ENCODE results near the gene CNTD1. TPM values are rescaled to one million over a fixed set of nuclear protein-coding genes. Genes with fewer than 3 reads are reported as not detected.
A peak's percentile ranks its signal among the peaks of the same experiment; 100 is the strongest.

Gene CNTD1
- total and polyA plus RNA-seq, 7 experiments from 2014 or later: 0.24 to 0.32 TPM; not detected in 5

DNA sequence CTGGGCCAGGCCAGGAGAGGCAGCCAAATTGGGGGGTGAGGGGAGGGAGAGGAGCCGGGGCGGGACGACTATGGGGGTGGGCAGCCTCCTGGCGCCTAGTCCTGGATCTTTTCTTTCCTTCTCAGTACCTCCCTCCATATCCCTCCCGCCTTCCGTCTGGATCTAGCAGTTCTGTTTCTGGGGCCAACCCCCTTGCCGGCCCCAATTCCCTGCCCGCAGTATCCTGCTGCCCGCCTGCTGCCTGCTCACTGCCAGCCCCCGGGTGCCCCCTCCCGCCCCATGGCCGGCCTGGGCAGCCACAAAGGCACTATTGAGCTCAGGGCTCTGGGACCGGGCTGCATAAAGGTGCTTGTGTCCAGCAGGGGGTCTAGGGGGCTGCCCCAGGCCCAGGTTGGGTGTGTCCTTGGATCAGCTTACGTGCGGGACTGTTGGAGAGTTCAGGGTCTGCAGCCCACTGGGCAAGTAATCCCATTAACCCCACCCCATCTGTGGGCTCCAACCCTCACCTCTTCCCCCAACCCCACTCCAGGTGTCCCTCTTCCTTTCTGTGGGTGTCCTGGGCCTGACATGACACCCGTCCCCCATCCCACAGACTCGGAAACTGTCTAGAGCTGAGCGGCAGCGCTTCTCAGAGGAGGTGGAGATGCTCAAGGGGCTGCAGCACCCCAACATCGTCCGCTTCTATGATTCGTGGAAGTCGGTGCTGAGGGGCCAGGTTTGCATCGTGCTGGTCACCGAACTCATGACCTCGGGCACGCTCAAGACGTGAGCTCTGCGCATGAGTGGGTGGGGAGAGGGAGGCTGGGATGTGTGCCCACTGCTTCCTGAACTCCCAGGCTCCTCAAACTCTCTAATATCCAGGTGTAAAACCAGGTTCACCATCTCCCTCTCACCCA is 16.2 kb upstream of the CNTD1 start:
- no peak overlapping the region for H3K27ac Mint-ChIP-seq
- ChIA-PET CTCF (no interaction called here), POLR2A (no interaction called here)

DNA sequence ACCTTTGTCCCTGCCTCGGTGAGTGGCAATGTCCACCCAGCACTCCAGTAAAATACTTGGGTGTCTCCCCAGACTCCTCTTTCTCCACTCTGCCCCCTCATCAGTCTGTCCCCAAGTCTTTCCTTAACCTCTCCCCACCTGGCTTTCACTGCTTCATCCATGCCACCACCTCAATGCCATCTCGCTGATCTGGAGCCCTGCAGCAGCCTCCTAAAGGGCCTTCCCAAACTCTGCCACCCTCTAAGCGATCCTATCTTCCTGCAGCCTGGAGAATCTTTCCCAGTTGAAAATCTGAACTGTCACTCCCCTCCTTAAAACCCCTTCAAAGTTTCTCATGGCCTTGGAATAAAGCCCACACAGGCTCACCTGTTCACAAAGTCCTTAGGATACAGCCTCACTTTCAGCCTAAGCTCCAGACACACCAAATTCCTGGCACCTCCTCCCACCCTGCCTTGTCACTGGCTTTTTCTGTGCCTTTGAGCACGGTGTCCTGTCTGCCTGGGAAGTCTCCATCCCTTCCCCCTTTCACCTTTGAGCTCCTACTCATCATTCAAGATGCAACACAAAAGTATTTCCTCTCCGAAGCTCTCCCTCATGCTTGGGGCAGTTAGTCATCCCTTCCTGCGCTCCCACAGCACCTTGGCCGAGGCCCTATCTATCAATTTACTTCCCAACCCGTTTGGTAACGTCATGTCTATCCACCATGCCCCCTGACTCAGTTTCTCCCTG is 15.4 kb upstream of the CNTD1 start:
- Mint-ChIP-seq H3K4me1 (peaks cover 16 to 43% (median 31%) of the 10 kb centered on the region in 7 donors), H3K36me3 (peaks cover 5 to 20% (median 13%) of the 10 kb centered on the region in 5 donors), H3K27me3 (peaks cover 59 to 78% (median 67%) of the 10 kb centered on the region in 5 donors), H3K9me3 (peaks cover 0 to 5% (median 0%) of the 10 kb centered on the region in 11 donors), H3K27ac (no peak overlapping the region), H3K4me3 (peak overlapping the region in 1 of 10 donors; percentile 53)
- intact Hi-C loops (cut with micrococcal nuclease): no loop called here
- no peak overlapping the region for H3K27ac ChIP-seq (ENCODE audit: low read depth, low read length)
- no peak overlapping the region for H3K4me3 ChIP-seq (ENCODE audit: low read length)
- ChIA-PET CTCF (no interaction called here), POLR2A (no interaction called here)
- peaks cover 0 to 28% of the 10 kb centered on the region in 2 donors for H3K27me3 ChIP-seq (ENCODE audit: control insufficient read depth in 2 of 2, insufficient read depth in 2 of 2, low read length in 2 of 2)
- H3K4me1 ChIP-seq (ENCODE audit: control insufficient read depth in 2 of 2, insufficient read depth in 2 of 2, low read length in 2 of 2): peaks cover 6 to 16% of the 10 kb centered on the region in 2 donors
- DNase-seq (no peak), ATAC-seq (no peak)
- peaks cover 0 to 20% (median 3%) of the 10 kb centered on the region in 3 experiments for H3K36me3 ChIP-seq (ENCODE audit: control insufficient read depth in 2 of 3, insufficient read depth in 3 of 3, low read length in 3 of 3)
- no peaks in the 10 kb centered on the region for H3K9me3 ChIP-seq (ENCODE audit: control insufficient read depth in 2 of 3, low read length in 3 of 3)

More for the DNA sequence above, 16.2 kb upstream of the CNTD1 start:
- Mint-ChIP-seq H3K9me3 (peaks cover 0 to 5% (median 0%) of the 10 kb centered on the region in 11 donors), H3K27me3 (peaks cover 52 to 70% (median 59%) of the 10 kb centered on the region in 5 donors), H3K36me3 (peaks cover 10 to 25% (median 16%) of the 10 kb centered on the region in 5 donors), H3K4me1 (peaks cover 16 to 43% (median 31%) of the 10 kb centered on the region in 7 donors), H3K4me3 (peak overlapping the region in 1 of 10 donors; percentile 53)
- no peak for DNase-seq
- H3K9me3 ChIP-seq (ENCODE audit: control insufficient read depth in 2 of 3, low read length in 3 of 3): no peaks in the 10 kb centered on the region
- peaks cover 0 to 28% (median 3%) of the 10 kb centered on the region in 3 experiments for H3K36me3 ChIP-seq (ENCODE audit: control insufficient read depth in 2 of 3, insufficient read depth in 3 of 3, low read length in 3 of 3)
- H3K27me3 ChIP-seq (ENCODE audit: control insufficient read depth in 2 of 2, insufficient read depth in 2 of 2, low read length in 2 of 2): peaks cover 0 to 28% of the 10 kb centered on the region in 2 donors
- no peak overlapping the region for H3K4me3 ChIP-seq (ENCODE audit: low read length)
- intact Hi-C loops (cut with micrococcal nuclease): no loop called here
- no peak for ATAC-seq
- H3K4me1 ChIP-seq (ENCODE audit: control insufficient read depth in 2 of 2, insufficient read depth in 2 of 2, low read length in 2 of 2): peaks cover 6 to 16% of the 10 kb centered on the region in 2 donors
- H3K27ac ChIP-seq (ENCODE audit: low read depth, low read length): no peak overlapping the region

DNA sequence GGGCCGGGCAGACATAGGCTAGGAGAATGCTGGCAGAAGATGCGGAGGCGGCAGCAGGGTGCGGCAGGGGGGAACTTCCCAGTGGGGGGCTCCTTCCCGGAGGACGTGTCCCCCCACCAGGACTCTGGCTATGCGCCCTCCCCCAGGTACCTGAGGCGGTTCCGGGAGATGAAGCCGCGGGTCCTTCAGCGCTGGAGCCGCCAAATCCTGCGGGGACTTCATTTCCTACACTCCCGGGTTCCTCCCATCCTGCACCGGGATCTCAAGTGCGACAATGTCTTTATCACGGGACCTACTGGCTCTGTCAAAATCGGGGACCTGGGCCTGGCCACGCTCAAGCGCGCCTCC is 14.9 kb upstream of the CNTD1 start:
- Histone ChIP-seq H3K9me3 (ENCODE audit: control insufficient read depth in 2 of 3, low read length in 3 of 3) (no peaks in the 10 kb centered on the region), H3K4me3 (ENCODE audit: low read length) (no peak overlapping the region), H3K27ac (ENCODE audit: low read depth, low read length) (no peak overlapping the region), H3K4me1 (ENCODE audit: control insufficient read depth in 2 of 2, insufficient read depth in 2 of 2, low read length in 2 of 2) (peaks cover 6 to 16% of the 10 kb centered on the region in 2 donors), H3K27me3 (ENCODE audit: control insufficient read depth in 2 of 2, insufficient read depth in 2 of 2, low read length in 2 of 2) (peaks cover 0 to 28% of the 10 kb centered on the region in 2 donors), H3K36me3 (ENCODE audit: control insufficient read depth in 2 of 3, insufficient read depth in 3 of 3, low read length in 3 of 3) (peaks cover 0 to 15% (median 3%) of the 10 kb centered on the region in 3 experiments)
- intact Hi-C loops (cut with micrococcal nuclease): no loop called here
- ChIA-PET CTCF (no interaction called here), POLR2A (no interaction called here)
- H3K4me1 Mint-ChIP-seq: peaks cover 16 to 43% (median 31%) of the 10 kb centered on the region in 7 donors
- no peak for DNase-seq
- peaks cover 0 to 5% (median 0%) of the 10 kb centered on the region in 11 donors for H3K9me3 Mint-ChIP-seq
- H3K4me3 Mint-ChIP-seq: peak overlapping the region in 2 of 10 donors; percentile 29 to 53
- no peak overlapping the region for H3K27ac Mint-ChIP-seq
- peaks cover 5 to 20% (median 11%) of the 10 kb centered on the region in 5 donors for H3K36me3 Mint-ChIP-seq
- ATAC-seq: no peak
- peaks cover 60 to 83% (median 69%) of the 10 kb centered on the region in 5 donors for H3K27me3 Mint-ChIP-seq

DNA sequence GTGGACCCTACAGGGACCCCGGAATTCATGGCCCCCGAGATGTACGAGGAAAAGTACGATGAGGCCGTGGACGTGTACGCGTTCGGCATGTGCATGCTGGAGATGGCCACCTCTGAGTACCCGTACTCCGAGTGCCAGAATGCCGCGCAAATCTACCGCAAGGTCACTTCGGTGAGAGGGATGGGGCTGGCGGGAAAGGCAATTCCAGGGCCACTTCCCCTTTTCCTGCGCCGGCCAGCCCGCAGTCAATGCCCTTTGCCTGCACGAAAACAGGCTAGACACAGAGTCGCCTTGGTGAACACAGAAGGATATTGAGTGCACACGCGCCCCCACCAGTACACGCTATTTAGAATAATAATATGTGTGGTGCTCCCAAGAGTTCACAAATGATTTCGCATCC is 14.3 kb upstream of the CNTD1 start:
- ChIA-PET POLR2A (no interaction called here), CTCF (interaction anchor here (0.5 kb wide), 1 partner anchor 543 kb away, joined by 3 read pairs; no protein-coding TSS in a partner anchor)
- peaks cover under 1 to 15% (median 5%) of the 10 kb centered on the region in 5 donors for H3K36me3 Mint-ChIP-seq
- peaks cover 0 to 28% of the 10 kb centered on the region in 2 donors for H3K27me3 ChIP-seq (ENCODE audit: control insufficient read depth in 2 of 2, insufficient read depth in 2 of 2, low read length in 2 of 2)
- peaks cover 6 to 16% of the 10 kb centered on the region in 2 donors for H3K4me1 ChIP-seq (ENCODE audit: control insufficient read depth in 2 of 2, insufficient read depth in 2 of 2, low read length in 2 of 2)
- H3K27me3 Mint-ChIP-seq: peaks cover 60 to 84% (median 75%) of the 10 kb centered on the region in 5 donors
- H3K4me1 Mint-ChIP-seq: peaks cover 15 to 39% (median 30%) of the 10 kb centered on the region in 7 donors
- no peaks in the 10 kb centered on the region for H3K9me3 ChIP-seq (ENCODE audit: control insufficient read depth in 2 of 3, low read length in 3 of 3)
- H3K9me3 Mint-ChIP-seq: peaks cover 0 to 5% (median 0%) of the 10 kb centered on the region in 11 donors
- peaks cover 0 to 8% (median 0%) of the 10 kb centered on the region in 3 experiments for H3K36me3 ChIP-seq (ENCODE audit: control insufficient read depth in 2 of 3, insufficient read depth in 3 of 3, low read length in 3 of 3)
- no peak for ATAC-seq
- H3K4me3 Mint-ChIP-seq: peak overlapping the region in 9 of 10 donors; percentile 17 to 78 (median 53)
- H3K27ac Mint-ChIP-seq: no peak overlapping the region
- intact Hi-C loops (cut with micrococcal nuclease): no loop called here
- no peak overlapping the region for H3K4me3 ChIP-seq (ENCODE audit: low read length)
- no peak overlapping the region for H3K27ac ChIP-seq (ENCODE audit: low read depth, low read length)
- no peak for DNase-seq

DNA sequence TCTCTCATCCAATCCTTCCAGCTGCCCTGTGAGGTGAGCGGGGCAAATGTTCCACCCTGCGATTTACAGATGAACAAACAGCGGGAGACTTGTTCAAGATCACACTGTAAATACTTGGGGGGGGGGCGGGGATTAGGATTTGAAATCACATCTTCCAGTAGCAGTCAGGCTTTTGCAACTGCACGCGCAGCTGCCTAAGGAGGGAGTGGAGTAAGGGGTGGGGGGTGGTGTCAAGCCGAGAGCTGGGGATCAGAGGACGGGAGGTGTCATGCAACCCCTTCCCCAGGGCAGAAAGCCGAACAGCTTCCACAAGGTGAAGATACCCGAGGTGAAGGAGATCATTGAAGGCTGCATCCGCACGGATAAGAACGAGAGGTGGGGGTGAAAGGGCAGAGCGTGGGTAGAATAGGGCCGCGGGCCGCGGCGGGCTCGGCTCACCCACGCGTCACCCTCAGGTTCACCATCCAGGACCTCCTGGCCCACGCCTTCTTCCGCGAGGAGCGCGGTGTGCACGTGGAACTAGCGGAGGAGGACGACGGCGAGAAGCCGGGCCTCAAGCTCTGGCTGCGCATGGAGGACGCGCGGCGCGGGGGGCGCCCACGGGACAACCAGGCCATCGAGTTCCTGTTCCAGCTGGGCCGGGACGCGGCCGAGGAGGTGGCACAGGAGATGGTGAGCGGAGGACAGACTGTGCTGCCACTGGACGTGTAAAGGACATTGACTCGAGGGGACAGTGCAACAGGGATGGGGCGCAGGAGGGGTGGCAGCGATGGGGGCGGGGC is 13.7 kb upstream of the CNTD1 start:
- Histone ChIP-seq H3K27me3 (ENCODE audit: control insufficient read depth in 2 of 2, insufficient read depth in 2 of 2, low read length in 2 of 2) (peaks cover 0 to 28% of the 10 kb centered on the region in 2 donors), H3K27ac (ENCODE audit: low read depth, low read length) (no peak overlapping the region), H3K4me1 (ENCODE audit: control insufficient read depth in 2 of 2, insufficient read depth in 2 of 2, low read length in 2 of 2) (peaks cover 6 to 16% of the 10 kb centered on the region in 2 donors), H3K9me3 (ENCODE audit: control insufficient read depth in 2 of 3, low read length in 3 of 3) (no peaks in the 10 kb centered on the region), H3K4me3 (ENCODE audit: low read length) (no peak overlapping the region), H3K36me3 (ENCODE audit: control insufficient read depth in 2 of 3, insufficient read depth in 3 of 3, low read length in 3 of 3) (peaks cover 0 to 2% (median 0%) of the 10 kb centered on the region in 3 experiments)
- Mint-ChIP-seq H3K36me3 (peaks cover 0 to 11% (median 0%) of the 10 kb centered on the region in 5 donors), H3K9me3 (peaks cover 0 to 5% (median 0%) of the 10 kb centered on the region in 11 donors), H3K4me1 (peaks cover 11 to 35% (median 26%) of the 10 kb centered on the region in 7 donors), H3K4me3 (peak overlapping the region; percentile 12 to 78 (median 52)), H3K27me3 (peaks cover 60 to 81% (median 73%) of the 10 kb centered on the region in 5 donors), H3K27ac (peak overlapping the region in 1 of 9 donors; percentile 26)
- no peak for DNase-seq
- CTCF ChIA-PET: interaction anchor here (0.5 kb wide), 1 partner anchor 544 kb away, joined by 3 read pairs; no protein-coding TSS in a partner anchor
- no peak for ATAC-seq
- POLR2A ChIA-PET: interaction anchor here (0.6 kb wide), 1 partner anchor 51 kb away, joined by 3 read pairs; no protein-coding TSS in a partner anchor
- intact Hi-C loops (cut with micrococcal nuclease): no loop called here

All from naive thymus-derived CD4-positive, alpha-beta T cell (primary cell).